Activated T-helper 2 cell treated with anti-CD3 and anti-CD28 coated beads, Interferon-gamma antibody, Interleukin-2, Interleukin-4, amounts not matched to agents 10 μg/mL and 5 μg/mL and 100 μg/mL, durations not matched to agents 14 hours and 24 hours and 36 hours (primary cell): ENCODE results near the gene NFIX. TPM values are rescaled to one million over a fixed set of nuclear protein-coding genes. Genes with fewer than 3 reads are reported as not detected.
"Not testable (repeated sequence)": the region's sequence is repeated elsewhere in the genome, so short reads cannot be mapped to it uniquely, and the experiment has no call there.

ENCODE experiments used
- DNase-seq: peaks from one replicate; pipeline ENCODE4 v3.0.0; 2021; ENCODE audit warnings: low spot score
- H3K27ac Mint-ChIP-seq: one replicate; pipeline ENCODE4 v1.8.0; 2021; ENCODE audit warnings: mixed read lengths
- H3K27me3 Mint-ChIP-seq: one replicate; pipeline ENCODE4 v1.8.0; 2021; ENCODE audit warnings: low read depth, mixed read lengths
- H3K36me3 Mint-ChIP-seq: one replicate; pipeline ENCODE4 v1.8.0; 2021; ENCODE audit warnings: low read depth, mixed read lengths
- H3K4me1 Mint-ChIP-seq: one replicate; pipeline ENCODE4 v1.8.0; 2021; ENCODE audit warnings: low read depth, mixed read lengths
- H3K4me3 Mint-ChIP-seq: one replicate; pipeline ENCODE4 v1.8.0; 2021; ENCODE audit warnings: low read depth, mild to moderate bottlenecking, moderate library complexity, mixed read lengths
- H3K9me3 Mint-ChIP-seq: one replicate; pipeline ENCODE4 v1.8.0; 2021; ENCODE audit warnings: mixed read lengths
- intact Hi-C: fragments of 100-400 bp; cut with micrococcal nuclease; formaldehyde crosslinking; loops from one replicate; pipeline ENCODE4 v1.15.1; 2023
- total RNA-seq: library from RNA; stranded (reverse); gene quantifications from 2 replicates; pipeline ENCODE4 v1.2.3, GENCODE V29; 2022

The NFIX gene
- total RNA-seq, 1 donor from 2014 or later, result 2.7 TPM

- no peak for DNase-seq
- intact Hi-C loops, result no loop called here
- H3K36me3 Mint-ChIP-seq, result peaks cover 70% of the 10 kb centered on the region
- H3K27me3 Mint-ChIP-seq, result no peaks in the 10 kb centered on the region
- no peak overlapping the region for H3K4me3 Mint-ChIP-seq
- peaks cover 22% of the 10 kb centered on the region for H3K4me1 Mint-ChIP-seq
- H3K27ac Mint-ChIP-seq, result peak overlapping the region; percentile 57
- no peaks in the 10 kb centered on the region for H3K9me3 Mint-ChIP-seq
These were observed 41.3 kb upstream of the NFIX start for GRCh38 chr19:12953799-12954611.

GRCh38 chr19:12954612-12954962 is 40.7 kb upstream of the NFIX start:
- Mint-ChIP-seq H3K9me3 (no peaks in the 10 kb centered on the region), H3K4me1 (peaks cover 22% of the 10 kb centered on the region), H3K36me3 (peaks cover 64% of the 10 kb centered on the region), H3K4me3 (no peak overlapping the region), H3K27ac (peak overlapping the region; percentile 57), H3K27me3 (no peaks in the 10 kb centered on the region)
- intact Hi-C loops, result no loop called here
- DNase-seq, result no peak

GRCh38 chr19:12955575-12955974 is 39.7 kb upstream of the NFIX start:
- peak overlapping the region; percentile 93 for H3K4me3 Mint-ChIP-seq
- peaks cover 23% of the 10 kb centered on the region for H3K4me1 Mint-ChIP-seq
- H3K9me3 Mint-ChIP-seq, intact Hi-C loops, DNase-seq, H3K27me3 Mint-ChIP-seq: not testable (repeated sequence)
- peak overlapping the region; percentile 46 for H3K27ac Mint-ChIP-seq
- H3K36me3 Mint-ChIP-seq, result peaks cover 55% of the 10 kb centered on the region

- Mint-ChIP-seq H3K4me1 (peaks cover 23% of the 10 kb centered on the region), H3K4me3 (peak overlapping the region; percentile 93), H3K27ac (peak overlapping the region; percentile 46), H3K27me3 (peaks cover 2% of the 10 kb centered on the region), H3K9me3 (no peaks in the 10 kb centered on the region), H3K36me3 (peaks cover 50% of the 10 kb centered on the region)
- no peak for DNase-seq
- intact Hi-C loops, result loop anchor here (1.0 kb wide), 1 partner anchor 11 kb away; the partner anchor contains the start of gene RAD23A
These were observed 39.3 kb upstream of the NFIX start for GRCh38 chr19:12955996-12956395.

GRCh38 chr19:12956446-12957388 is 38.6 kb upstream of the NFIX start, which contains the start of gene GADD45GIP1:
Gene GADD45GIP1 (minus strand): TSS chr19:12957223. CDS start chr19:12957212, 11 bp downstream.
- H3K4me3 Mint-ChIP-seq, result peak within 1 kb of the TSS; percentile 93
- DNase-seq, result peak; percentile 79
- H3K36me3 Mint-ChIP-seq, result peaks cover 43% of the 10 kb centered on the region
- intact Hi-C loops, result loop anchor here (1.0 kb wide), 1 partner anchor 11 kb away; the partner anchor contains the start of gene RAD23A
- H3K9me3 Mint-ChIP-seq, result no peaks in the 10 kb centered on the region
- peaks cover 22% of the 10 kb centered on the region for H3K4me1 Mint-ChIP-seq
- H3K27me3 Mint-ChIP-seq, result peaks cover 2% of the 10 kb centered on the region
- H3K27ac Mint-ChIP-seq, result peak within 1 kb of the TSS; percentile 96

GRCh38 chr19:12957389-12957952 is 37.8 kb upstream of the NFIX start:
- DNase-seq, H3K27me3 Mint-ChIP-seq, intact Hi-C loops, H3K9me3 Mint-ChIP-seq: not testable (repeated sequence)
- Mint-ChIP-seq H3K4me3 (peak overlapping the region; percentile 93), H3K4me1 (peaks cover 22% of the 10 kb centered on the region), H3K36me3 (peaks cover 38% of the 10 kb centered on the region), H3K27ac (peak overlapping the region; percentile 96)

GRCh38 chr19:12959481-12959880 is 35.8 kb upstream of the NFIX start:
- H3K27me3 Mint-ChIP-seq, result peaks cover 4% of the 10 kb centered on the region
- DNase-seq, result no peak
- no peak overlapping the region for H3K4me3 Mint-ChIP-seq
- H3K4me1 Mint-ChIP-seq, result peaks cover 18% of the 10 kb centered on the region
- H3K9me3 Mint-ChIP-seq, result no peaks in the 10 kb centered on the region
- no peak overlapping the region for H3K27ac Mint-ChIP-seq
- peaks cover 19% of the 10 kb centered on the region for H3K36me3 Mint-ChIP-seq
- intact Hi-C loops, result no loop called here

GRCh38 chr19:12965017-12965811 is 30.1 kb upstream of the NFIX start:
- Mint-ChIP-seq H3K36me3 (no peaks in the 10 kb centered on the region), H3K27ac (peak overlapping the region; percentile 81), H3K4me1 (peaks cover 8% of the 10 kb centered on the region), H3K4me3 (peak overlapping the region; percentile 84), H3K27me3 (peaks cover 3% of the 10 kb centered on the region), H3K9me3 (no peaks in the 10 kb centered on the region)
- intact Hi-C loops, result loop anchor here (1.0 kb wide), 1 partner anchor 80 kb away; no protein-coding TSS in a partner anchor
- peak; percentile 75 for DNase-seq

- Mint-ChIP-seq H3K27ac (no peak overlapping the region), H3K36me3 (no peaks in the 10 kb centered on the region), H3K4me1 (peaks cover 8% of the 10 kb centered on the region), H3K9me3 (no peaks in the 10 kb centered on the region), H3K27me3 (peaks cover 2% of the 10 kb centered on the region), H3K4me3 (peak overlapping the region; percentile 51)
- DNase-seq, result no peak
- intact Hi-C loops, result loop anchor here (1.0 kb wide), 1 partner anchor 80 kb away; no protein-coding TSS in a partner anchor
These were observed 29.5 kb upstream of the NFIX start for GRCh38 chr19:12965812-12966135.

- no peak for DNase-seq
- peaks cover 2% of the 10 kb centered on the region for H3K27me3 Mint-ChIP-seq
- peaks cover 8% of the 10 kb centered on the region for H3K4me1 Mint-ChIP-seq
- no peaks in the 10 kb centered on the region for H3K9me3 Mint-ChIP-seq
- H3K36me3 Mint-ChIP-seq, result no peaks in the 10 kb centered on the region
- no peak overlapping the region for H3K27ac Mint-ChIP-seq
- intact Hi-C loops, result no loop called here
- no peak overlapping the region for H3K4me3 Mint-ChIP-seq
These were observed 27.4 kb upstream of the NFIX start for GRCh38 chr19:12967907-12968306.

- DNase-seq, result no peak
- Mint-ChIP-seq H3K4me3 (no peak within 1 kb of the TSS), H3K27me3 (peaks cover 3% of the 10 kb centered on the region), H3K4me1 (peaks cover 8% of the 10 kb centered on the region), H3K36me3 (no peaks in the 10 kb centered on the region), H3K9me3 (no peaks in the 10 kb centered on the region), H3K27ac (no peak within 1 kb of the TSS)
- intact Hi-C loops, result no loop called here
These were observed 25.8 kb upstream of the NFIX start, which contains the start of gene DAND5 for GRCh38 chr19:12969292-12969988. Gene DAND5 (plus strand): TSS chr19:12969576. CDS start chr19:12969661, 85 bp downstream.
